IPS-NIHi11 (cell line): ENCODE results near the gene NR2F1.

Experiments
- DNase-seq: peaks from one replicate; pipeline ENCODE4 v3.0.0; 2012; ENCODE audit warnings: mixed read lengths, low spot score

Gene NR2F1

DNA sequence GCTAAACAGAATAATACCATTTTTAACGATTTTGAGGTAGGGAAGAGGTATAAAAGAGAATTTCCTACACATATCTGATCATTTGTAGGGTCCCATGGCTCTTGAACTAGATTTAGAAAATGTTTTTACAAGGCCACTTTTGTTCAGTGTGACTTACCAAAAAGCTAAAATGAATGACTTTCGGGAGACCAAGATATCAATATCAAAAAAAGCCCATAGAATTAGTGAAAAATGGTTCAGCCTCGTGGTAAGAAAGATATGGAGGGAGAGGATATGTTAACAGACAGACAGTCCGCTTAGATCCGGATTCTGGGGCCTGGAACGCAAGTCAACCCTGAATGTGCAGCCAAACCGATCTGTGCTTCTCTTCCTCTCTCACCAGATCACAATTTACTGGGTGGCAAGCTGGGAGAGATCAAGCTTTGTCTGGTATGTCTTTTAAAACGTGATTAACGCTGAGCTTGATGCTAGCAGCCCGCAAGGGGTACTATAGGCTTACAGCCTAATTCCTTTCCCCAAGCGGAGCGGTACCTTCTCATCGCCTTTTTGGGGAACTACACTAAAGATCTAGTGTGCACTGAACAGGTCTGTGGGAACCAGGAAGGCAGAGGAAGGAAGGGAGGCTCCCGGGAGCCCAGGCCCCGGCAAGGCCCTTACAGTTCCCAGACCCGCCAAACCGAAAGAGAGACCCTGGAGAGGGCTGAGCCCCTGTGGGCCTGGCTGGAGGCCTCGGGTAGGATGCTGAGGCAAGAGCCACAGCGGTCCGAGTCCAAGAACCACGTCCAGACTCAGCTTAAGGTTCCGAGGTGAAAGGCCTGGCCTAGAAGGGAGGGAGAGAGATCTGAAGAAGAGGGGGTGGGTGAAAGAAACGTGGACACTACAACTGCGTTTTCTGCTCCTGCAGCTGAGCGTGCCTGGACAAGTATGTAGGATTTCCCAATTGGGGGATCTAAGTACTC, 4.9 kb upstream of the NR2F1 start:
- DNase-seq: no peak

DNA sequence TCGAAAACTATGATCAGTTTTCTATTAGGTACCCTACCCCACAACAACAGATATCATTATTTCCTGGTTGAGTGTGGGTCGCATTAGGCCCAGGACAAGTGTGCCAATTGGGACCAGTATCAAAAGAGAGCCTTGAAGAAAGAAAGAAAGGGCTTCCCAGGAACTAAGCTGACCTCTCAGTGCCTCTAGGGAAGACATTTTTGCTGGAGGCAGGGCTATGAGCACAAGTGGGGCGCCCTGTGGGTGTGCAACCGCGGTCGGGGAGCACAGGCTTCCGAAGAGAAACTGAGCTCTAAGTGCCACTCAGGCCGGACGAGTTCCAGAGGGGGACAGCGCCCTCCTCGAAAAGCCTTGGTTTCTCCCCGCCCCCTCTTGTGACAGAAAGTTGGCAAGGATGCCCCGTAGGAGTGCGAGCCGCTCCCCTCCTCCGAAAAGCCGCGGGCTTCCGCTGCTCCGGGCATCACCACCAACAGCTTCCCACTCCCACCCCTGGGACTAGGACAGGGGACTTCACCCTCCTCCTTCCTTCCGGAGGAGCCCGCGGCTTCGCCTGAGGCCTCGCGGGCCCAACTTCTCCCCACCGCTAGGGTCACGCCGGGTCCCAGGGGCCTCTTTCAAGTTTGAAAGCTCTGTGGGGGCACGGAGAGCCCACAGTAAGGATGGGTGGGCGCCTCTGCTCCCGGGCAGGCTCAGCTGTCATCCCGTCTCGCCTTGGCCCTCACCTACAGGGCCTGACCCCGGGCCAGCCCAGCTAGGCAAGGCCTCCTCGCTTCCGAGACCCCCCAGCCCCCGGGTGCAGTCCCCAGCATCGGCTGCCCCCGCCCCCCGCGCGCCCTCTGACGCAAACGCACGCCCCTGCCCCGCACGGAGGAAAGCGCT, 4.0 kb upstream of the NR2F1 start:
- no peak for DNase-seq

DNA sequence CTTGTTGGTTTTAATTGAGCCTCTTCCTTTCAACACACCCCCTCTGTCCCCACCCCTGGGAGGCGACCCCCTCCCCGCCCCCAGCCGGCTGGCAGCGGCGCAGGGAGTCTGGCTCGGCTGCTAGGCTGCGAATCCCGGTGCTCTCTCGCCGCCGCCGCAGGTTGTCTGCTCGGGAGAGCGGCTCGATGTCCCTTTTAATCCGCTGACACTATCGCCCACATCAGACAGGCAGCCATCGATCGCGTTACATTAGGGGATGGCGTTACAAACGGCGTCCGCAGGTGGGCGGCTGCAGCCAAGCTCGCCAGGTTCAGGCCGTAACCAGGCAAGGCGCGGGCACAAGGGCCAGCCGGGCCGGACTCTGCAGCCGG, 3.3 kb upstream of the NR2F1 start:
- DNase-seq: no peak

GRCh38 chr5:93580063-93580926, 2.7 kb upstream of the NR2F1 start:
- no peak for DNase-seq

- DNase-seq: no peak
Observed at GRCh38 chr5:93580927-93581445, 2.0 kb upstream of the NR2F1 start, which contains the start of gene NR2F1-AS1. TSS of gene NR2F1-AS1 (minus strand) at chr5:93581219.

DNA sequence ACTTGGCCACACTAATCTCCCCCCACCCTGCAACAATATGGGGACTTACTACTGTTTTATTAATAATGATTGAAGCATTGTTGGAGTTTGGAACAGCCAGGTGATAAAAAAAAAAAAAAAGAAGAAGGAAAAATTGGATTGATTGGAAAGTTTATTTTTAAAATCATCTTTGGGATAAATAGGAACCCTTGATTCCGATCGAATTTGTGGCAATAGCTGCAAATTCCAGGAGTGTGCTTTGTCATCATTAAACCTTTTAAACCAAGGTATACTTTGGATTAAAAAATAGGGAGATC, 907 bp upstream of the NR2F1 start:
- DNase-seq: no peak

GRCh38 chr5:93583439-93583767, 381 bp downstream of the NR2F1 start:
- DNase-seq: no peak

GRCh38 chr5:93583768-93584595, 960 bp downstream of the NR2F1 start:
- peak; percentile 57 for DNase-seq

- DNase-seq: no peak
Observed at GRCh38 chr5:93584596-93585040, 1.6 kb downstream of the NR2F1 start.

GRCh38 chr5:93585041-93585766, 2.2 kb downstream of the NR2F1 start:
- peak; percentile 44 for DNase-seq

- no peak for DNase-seq
Observed at GRCh38 chr5:93585767-93586385, 2.9 kb downstream of the NR2F1 start.

GRCh38 chr5:93586736-93587596, 3.9 kb downstream of the NR2F1 start:
- no peak for DNase-seq

DNA sequence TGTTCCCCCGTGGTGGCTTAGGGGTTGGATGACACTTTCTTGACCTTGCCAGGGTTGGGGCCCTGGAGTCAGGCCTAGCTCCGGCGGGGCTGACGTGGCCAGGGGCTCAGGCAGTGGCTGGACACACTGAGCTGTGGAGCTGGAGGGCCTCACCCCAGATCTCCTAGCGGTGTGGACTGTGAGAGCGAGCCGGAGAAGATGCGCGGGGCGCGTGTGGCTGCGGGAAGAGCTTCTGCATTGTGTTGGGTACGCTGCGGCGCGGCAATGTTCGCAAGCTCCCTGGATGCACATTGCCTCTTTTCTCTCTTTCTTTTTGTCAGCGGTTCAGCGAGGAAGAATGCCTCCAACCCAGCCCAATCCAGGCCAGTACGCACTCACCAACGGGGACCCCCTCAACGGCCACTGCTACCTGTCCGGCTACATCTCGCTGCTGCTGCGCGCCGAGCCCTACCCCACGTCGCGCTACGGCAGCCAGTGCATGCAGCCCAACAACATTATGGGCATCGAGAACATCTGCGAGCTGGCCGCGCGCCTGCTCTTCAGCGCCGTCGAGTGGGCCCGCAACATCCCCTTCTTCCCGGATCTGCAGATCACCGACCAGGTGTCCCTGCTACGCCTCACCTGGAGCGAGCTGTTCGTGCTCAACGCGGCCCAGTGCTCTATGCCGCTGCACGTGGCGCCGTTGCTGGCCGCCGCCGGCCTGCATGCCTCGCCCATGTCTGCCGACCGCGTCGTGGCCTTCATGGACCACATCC, 4.8 kb downstream of the NR2F1 start:
- no peak for DNase-seq

DNA sequence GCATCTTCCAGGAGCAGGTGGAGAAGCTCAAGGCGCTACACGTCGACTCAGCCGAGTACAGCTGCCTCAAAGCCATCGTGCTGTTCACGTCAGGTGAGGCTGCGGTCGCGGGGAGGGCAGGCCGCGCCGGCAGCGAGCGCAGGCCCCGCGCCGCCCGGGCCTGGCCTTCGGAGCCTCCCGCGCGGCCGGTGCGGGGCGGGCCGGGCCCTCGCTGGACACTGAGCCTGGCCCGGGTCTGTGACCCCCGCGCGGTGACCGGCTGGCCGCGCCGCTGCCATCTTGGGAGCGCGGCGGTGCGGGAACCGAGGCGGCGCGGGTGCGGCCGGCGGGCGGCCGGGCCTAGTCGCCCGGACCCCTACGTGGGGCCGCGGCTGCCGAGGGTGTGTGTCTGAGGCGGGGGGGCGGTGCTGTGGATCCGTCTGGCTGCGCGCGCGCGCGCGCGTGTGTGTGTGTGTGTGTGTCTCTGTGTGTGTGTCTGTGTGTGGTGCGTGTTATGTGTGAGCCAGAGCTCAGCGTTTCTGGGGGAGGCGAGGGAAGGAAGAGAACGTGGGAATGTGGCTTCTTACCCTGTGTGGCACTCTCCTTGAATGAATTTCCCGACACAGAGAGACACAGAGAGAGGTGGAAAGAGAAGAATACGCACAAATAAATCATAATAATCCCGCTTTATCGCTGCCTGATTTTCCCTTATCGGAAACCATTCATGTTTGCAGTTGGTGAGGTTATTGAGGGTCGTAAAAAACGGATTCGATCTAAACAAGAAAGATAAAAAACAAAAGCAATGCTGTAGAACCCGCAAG, 5.5 kb downstream of the NR2F1 start:
- DNase-seq: no peak

- no peak for DNase-seq
Observed at GRCh38 chr5:93589152-93589828, 6.3 kb downstream of the NR2F1 start.

DNA sequence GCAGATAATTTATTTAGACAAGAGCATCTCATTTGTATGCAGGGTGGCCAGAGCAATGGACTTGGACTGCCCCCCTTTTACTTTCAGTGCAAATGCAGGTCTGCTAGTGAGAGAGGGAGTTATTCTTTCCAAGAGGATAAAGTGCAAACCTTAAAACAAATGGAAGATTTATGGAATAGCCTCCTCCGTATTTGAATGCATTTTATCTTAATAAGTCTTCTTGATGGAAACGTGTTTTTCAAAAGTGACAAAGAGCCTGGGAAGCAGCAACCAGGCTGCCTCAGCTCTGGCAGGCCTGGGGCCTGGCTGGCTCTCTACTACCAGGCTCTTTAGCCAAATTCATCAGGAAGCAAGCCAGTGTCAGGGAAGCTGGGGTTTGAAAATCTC, 6.8 kb downstream of the NR2F1 start:
- DNase-seq: no peak

GRCh38 chr5:93590493-93590892, 7.5 kb downstream of the NR2F1 start:
- no peak for DNase-seq
